Keratinocyte (primary cell): ENCODE results near the gene AQR.
"Not testable (repeated sequence)": the region's sequence is repeated elsewhere in the genome, so short reads cannot be mapped to it uniquely, and the experiment has no call there.

Experiments used
- CTCF ChIP-seq, 3 experiments: IDR thresholded peaks in 1 of 3; conservative IDR thresholded peaks in 1 of 3; optimal IDR thresholded peaks in 1 of 3; 2 replicates in 2 of 3; 3 replicates in 1 of 3; pipeline versions ENCODE3 to v1.5.1; 2011; ENCODE audit warnings: low read length in 3 of 3, mild to moderate bottlenecking in 3 of 3, moderate library complexity in 2 of 3, control low read depth in 1 of 3, inconsistent platforms in 1 of 3; ENCODE audit not compliant: insufficient read depth in 2 of 3; ENCODE audit errors: extremely low read depth in 1 of 3
- EZH2 ChIP-seq: IDR thresholded peaks from one replicate; pipeline ENCODE4 v1.6.1; 2012; ENCODE audit warnings: inconsistent platforms, mild to moderate bottlenecking, low read length, moderate library complexity

- TF ChIP-seq CTCF (optimal IDR thresholded peaks at IDR 0.05 in 1 of 3, IDR thresholded peaks at IDR 0.05 in 1 of 3, conservative IDR thresholded peaks at IDR 0.05 in 1 of 3; ENCODE audit: extremely low read depth in 1 of 3, insufficient read depth in 2 of 3, low read length in 3 of 3); EZH2: not testable (repeated sequence)
These were observed 26.3 kb downstream of the AQR start for GRCh38 chr15:34943264-34943663.
